A673 (cell line): Measurements from ENCODE around the gene KRTAP10-8.

Experiments
- EZH2 ChIP-seq: fragments of 200-600 bp; sonication (generic); IDR thresholded peaks from 2 replicates; pipeline ENCODE4 v1.6.1; 2017; ENCODE audit warnings: borderline replicate concordance, low read depth, mild to moderate bottlenecking, mixed read lengths, antibody characterized with exemption, low read length; ENCODE audit not compliant: poor library complexity, severe bottlenecking
- TF ChIP-seq, protein P1 (sequence below): fragments of 300-800, 200-600 bp; sonication (generic); conservative IDR thresholded peaks from 2 replicates; pipeline ENCODE4 v1.5.1; 2017; ENCODE audit warnings: low read depth, mild to moderate bottlenecking, antibody characterized with exemption, low read length, moderate library complexity, mixed read lengths

DNA sequence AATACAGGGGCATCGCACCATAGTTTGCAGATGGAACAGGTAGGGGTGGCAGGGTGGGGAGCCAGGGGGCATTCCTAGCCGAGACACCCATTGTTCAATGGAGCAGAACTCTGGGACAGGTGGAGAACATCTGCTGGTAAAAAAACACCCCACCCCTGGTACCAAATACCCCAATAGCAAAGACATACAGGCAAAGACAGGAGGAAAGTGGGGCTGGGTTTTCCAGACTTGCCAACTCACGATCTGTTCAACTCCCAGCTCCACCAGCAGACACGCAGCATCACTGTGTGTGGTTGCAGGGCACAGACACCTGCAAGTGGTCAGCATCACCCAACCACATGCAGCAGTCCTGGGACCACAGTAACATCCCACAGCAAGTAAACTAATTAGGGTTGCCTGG is 328 bp upstream of the KRTAP10-8 start:
- TF ChIP-seq, protein P1, sequence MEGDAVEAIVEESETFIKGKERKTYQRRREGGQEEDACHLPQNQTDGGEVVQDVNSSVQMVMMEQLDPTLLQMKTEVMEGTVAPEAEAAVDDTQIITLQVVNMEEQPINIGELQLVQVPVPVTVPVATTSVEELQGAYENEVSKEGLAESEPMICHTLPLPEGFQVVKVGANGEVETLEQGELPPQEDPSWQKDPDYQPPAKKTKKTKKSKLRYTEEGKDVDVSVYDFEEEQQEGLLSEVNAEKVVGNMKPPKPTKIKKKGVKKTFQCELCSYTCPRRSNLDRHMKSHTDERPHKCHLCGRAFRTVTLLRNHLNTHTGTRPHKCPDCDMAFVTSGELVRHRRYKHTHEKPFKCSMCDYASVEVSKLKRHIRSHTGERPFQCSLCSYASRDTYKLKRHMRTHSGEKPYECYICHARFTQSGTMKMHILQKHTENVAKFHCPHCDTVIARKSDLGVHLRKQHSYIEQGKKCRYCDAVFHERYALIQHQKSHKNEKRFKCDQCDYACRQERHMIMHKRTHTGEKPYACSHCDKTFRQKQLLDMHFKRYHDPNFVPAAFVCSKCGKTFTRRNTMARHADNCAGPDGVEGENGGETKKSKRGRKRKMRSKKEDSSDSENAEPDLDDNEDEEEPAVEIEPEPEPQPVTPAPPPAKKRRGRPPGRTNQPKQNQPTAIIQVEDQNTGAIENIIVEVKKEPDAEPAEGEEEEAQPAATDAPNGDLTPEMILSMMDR: no peak
- TF ChIP-seq EZH2: no peak
